ENCODE data around the gene HDAC7.

The HDAC7 gene

GRCh38 chr12:47766502-47767215, 53.0 kb downstream of the HDAC7 start:
- DNase-seq (ENCODE audit: low read depth in 3 of 3, low spot score in 1 of 3), result no peak

DNA sequence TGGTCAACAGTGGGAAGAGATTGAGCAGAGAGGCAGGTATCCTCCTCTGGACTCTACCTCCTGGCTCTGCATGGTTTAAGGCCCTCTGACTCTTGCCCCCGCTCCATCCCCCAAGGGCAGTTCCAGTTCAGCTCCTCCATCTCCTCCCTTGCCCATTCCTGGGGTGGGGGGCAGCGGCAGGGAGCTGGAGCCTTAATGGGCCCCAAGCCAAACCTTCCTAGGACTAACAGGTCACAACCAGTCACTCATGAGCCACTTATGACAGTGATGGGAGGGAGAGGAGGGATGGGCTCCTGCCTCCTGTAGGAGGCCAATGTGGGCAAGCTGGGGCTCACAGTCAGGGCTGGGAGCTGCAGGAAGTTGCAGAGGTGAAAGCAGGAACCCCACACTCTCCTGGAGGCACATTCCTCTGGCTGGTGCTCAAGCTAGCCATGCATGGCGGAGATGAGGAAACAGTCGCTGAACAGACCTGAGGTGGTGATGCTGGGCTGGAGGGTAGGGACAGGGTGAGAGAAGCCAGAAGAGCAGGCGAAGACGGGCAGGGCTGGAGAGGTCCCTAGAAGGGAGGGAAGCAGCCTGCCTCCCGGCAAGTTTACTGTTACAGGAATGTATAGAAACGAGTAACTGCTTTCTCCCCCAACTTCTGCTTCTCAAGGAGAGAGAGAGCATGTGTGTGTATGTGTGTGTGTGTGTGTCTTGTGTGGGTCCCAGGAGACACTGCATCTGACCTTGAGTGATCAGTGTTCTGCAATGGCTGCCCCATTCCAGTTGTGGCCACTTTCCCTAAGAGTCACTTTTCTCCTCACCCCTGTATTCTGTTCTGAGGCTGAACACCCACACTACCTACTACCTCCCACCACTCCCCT, 56.0 kb downstream of the HDAC7 start:
- DNase-seq (ENCODE audit: low read depth in 3 of 3, low spot score in 1 of 3), result no peak

DNA sequence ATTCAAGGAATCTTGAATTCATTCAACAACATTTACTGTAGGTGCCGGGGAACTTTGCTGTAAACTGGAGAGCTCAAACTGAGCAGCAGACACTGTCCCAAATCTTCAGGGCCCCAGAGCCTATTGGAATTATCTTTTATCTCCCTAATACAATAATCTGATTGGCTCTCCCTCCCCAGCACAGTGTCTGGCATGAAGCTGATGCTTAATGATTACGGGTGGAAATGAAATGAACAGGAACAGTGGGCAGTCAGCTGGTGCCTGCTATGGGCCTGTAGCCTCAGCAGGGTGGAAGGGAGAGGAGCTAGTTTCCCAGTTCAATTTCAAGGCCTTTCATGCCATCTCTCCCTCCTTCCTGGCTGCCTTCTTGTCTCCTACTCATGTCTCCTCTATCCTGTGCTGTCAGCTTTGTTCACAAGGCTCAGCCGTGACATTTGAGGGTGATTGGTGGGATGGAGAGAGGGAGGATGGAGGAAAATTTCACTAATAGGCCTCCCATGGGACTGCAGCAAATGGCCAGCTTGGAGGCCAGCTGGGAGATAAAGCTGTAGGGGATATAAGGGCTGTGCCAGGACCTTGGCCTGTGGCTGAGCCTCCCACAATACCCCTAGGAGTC, 56.7 kb downstream of the HDAC7 start:
- no peak for DNase-seq (ENCODE audit: low read depth in 3 of 3, low spot score in 1 of 3)

GRCh38 chr12:47758834-47759690, 60.6 kb downstream of the HDAC7 start, which contains the start of gene RAPGEF3:
Gene RAPGEF3, minus strand, starts transcription at chr12:47758880. Its CDS starts 324 bp downstream, at chr12:47758556.
- peak; percentile 35 to 57 (median 42) for DNase-seq (ENCODE audit: low read depth in 3 of 3, low spot score in 1 of 3)

DNA sequence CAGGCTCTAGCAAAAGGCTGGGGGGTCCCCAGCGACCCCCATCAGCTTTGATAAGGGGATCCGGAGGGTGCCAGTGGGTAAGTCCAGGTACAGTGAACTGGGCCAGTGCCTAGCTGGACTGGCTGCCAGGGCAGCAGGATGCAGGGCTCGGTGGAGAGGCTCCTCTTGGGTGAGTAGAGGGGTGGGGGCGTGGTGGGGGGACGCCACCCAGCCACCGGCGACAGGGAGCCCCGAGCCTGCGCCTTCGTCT, 61.2 kb downstream of the HDAC7 start:
- DNase-seq (ENCODE audit: low read depth in 3 of 3, low spot score in 1 of 3), result no peak

GRCh38 chr12:47757840-47758583, 61.7 kb downstream of the HDAC7 start:
- DNase-seq (ENCODE audit: low read depth in 3 of 3, low spot score in 1 of 3), result no peak

- DNase-seq (ENCODE audit: low read depth in 3 of 3, low spot score in 1 of 3), result no peak
Measured at GRCh38 chr12:47757364-47757839, 62.3 kb downstream of the HDAC7 start.

- DNase-seq (ENCODE audit: low read depth in 3 of 3, low spot score in 1 of 3), result no peak
Measured at GRCh38 chr12:47755655-47756562, 63.8 kb downstream of the HDAC7 start.

DNA sequence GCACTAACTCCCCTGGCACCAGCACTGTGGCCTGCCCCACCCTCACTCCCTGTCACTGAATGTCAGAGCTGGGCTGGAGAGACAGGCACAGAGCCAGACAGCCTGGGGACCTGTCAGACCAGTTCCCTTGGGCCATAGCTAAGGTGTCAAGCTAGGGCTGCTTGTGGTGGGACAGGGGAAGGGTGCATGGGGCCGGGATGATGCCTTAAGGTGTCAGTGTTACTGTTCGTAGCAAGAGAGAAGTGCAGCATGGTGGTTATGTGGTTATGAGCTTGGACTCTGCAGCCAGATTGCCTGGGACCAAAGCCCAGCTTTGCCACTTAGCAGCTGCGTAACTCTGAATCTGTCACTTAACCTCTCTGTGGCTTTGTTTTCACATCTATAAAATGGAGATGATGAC, 64.8 kb downstream of the HDAC7 start:
- no peak for DNase-seq (ENCODE audit: low read depth in 3 of 3, low spot score in 1 of 3)

DNA sequence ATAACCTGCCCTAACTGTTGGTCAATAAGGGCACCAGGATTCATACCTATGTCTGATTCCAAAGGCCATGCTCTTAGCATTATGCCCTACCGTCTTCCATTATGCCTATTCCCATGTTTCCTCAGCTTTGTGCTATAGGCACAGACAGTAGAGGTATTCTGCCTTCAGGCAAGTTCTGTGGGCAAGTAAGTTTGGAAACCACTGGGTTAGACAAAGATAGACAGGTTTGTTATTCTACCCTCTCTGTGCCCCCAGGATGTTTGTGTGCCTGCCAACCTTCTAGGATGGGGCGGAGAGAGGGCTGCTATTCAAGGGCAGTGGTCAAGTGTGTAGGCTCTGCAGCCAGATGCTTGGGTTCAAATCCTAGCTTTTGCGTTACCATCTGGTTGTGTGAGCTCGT, 65.6 kb downstream of the HDAC7 start:
- no peak for DNase-seq (ENCODE audit: low read depth in 3 of 3, low spot score in 1 of 3)

GRCh38 chr12:47753021-47754001, 66.4 kb downstream of the HDAC7 start:
- no peak for DNase-seq (ENCODE audit: low read depth in 3 of 3, low spot score in 1 of 3)

- DNase-seq (ENCODE audit: low read depth in 3 of 3, low spot score in 1 of 3), result no peak
Measured at GRCh38 chr12:47752552-47752951, 67.2 kb downstream of the HDAC7 start.

DNA sequence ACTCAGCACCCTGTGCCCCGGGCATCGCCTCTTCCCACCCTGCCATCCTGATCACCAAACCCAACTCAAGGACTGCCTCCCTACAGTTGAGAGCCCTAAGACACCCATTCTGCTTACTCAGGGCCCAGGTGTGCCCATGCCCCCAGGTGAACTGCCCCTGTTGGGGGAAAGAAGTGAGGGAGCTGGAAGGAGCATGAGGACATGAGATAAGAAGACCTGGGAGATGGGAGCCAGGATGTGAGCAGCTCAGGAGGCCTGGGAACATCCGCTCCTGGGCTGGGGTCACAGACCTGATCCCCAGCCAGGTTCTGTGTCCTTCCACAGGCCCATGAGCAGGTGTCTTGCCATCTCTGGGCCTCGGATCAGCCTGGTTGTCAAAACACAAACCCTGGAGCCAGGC, 67.6 kb downstream of the HDAC7 start:
- DNase-seq (ENCODE audit: low read depth in 3 of 3, low spot score in 1 of 3), result no peak

- DNase-seq (ENCODE audit: low read depth in 3 of 3, low spot score in 1 of 3), result no peak
Measured at GRCh38 chr12:47751561-47751960, 68.1 kb downstream of the HDAC7 start.

- DNase-seq (ENCODE audit: low read depth in 3 of 3, low spot score in 1 of 3), result no peak
Measured at GRCh38 chr12:47750916-47751470, 68.7 kb downstream of the HDAC7 start.

GRCh38 chr12:47750229-47750798, 69.4 kb downstream of the HDAC7 start:
- DNase-seq (ENCODE audit: low read depth in 3 of 3, low spot score in 1 of 3), result no peak

GRCh38 chr12:47748899-47749298, 70.8 kb downstream of the HDAC7 start:
- DNase-seq (ENCODE audit: low read depth in 3 of 3, low spot score in 1 of 3), result no peak

- no peak for DNase-seq (ENCODE audit: low read depth in 3 of 3, low spot score in 1 of 3)
Measured at GRCh38 chr12:47748507-47748828, 71.2 kb downstream of the HDAC7 start.
